HG03520 (cell line): Measurements from ENCODE around the gene SNRNP200.
"Not testable (repeated sequence)": the region's sequence is repeated elsewhere in the genome, so short reads cannot be mapped to it uniquely, and the experiment has no call there.

Experiments used
- ATAC-seq: cut with Tn5 transposase; IDR thresholded peaks from one replicate; pipeline ENCODE4 v1.9.1; 2021; ENCODE audit warnings: mild to moderate bottlenecking, moderate library complexity; ENCODE audit not compliant: unreplicated experiment

Gene SNRNP200

DNA sequence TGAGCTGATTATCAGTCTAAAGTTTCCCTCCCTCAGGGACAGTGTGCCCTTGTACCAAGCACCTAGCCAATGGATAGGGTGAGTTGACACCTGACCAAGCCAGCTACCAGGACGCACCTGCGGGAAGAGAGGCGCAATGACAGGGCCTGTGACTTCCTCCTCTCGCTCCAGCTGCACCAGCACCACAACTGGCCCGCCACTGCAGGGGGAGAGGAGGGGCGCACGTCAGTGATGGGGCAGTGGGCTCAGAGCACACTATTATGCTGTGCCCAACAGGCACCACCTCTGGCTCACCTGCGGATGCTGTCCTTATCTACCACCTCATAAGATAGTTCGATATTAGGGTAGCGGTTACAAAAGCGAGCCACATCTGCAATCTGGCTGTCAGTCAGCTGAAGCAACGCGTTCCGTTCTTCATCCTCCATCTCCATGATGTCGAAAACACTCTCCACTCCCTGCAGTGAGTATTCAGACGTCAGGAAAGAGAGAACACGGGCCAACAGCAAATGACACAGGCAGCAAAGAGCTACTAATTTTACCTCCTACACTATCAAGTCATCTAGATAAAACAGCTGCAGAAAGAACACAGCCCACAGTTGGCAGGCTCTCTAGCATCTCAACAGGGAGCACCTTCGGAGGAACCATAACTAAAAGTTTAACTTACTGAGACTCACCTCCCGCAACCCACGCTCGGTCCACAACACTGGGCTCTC, 28.4 kb downstream of the SNRNP200 start:
- ATAC-seq, result no peak

GRCh38 chr2:96274355-96275056, 30.8 kb downstream of the SNRNP200 start:
- ATAC-seq, result no peak

- no peak for ATAC-seq
Observed at GRCh38 chr2:96273763-96274162, 31.6 kb downstream of the SNRNP200 start.

GRCh38 chr2:96271995-96272394, 33.4 kb downstream of the SNRNP200 start:
- ATAC-seq, result no peak

GRCh38 chr2:96267159-96267971, 38.0 kb downstream of the SNRNP200 start:
- no peak for ATAC-seq

GRCh38 chr2:96265840-96266679, 39.3 kb downstream of the SNRNP200 start, which contains the start of the genes CIAO1 and TMEM127:
Gene CIAO1 (plus strand): TSS chr2:96266225. CDS start chr2:96266351, 126 bp downstream.
Gene TMEM127 (minus strand): TSS chr2:96265997. CDS start chr2:96265381, 616 bp downstream.
- peak; percentile 92 for ATAC-seq

DNA sequence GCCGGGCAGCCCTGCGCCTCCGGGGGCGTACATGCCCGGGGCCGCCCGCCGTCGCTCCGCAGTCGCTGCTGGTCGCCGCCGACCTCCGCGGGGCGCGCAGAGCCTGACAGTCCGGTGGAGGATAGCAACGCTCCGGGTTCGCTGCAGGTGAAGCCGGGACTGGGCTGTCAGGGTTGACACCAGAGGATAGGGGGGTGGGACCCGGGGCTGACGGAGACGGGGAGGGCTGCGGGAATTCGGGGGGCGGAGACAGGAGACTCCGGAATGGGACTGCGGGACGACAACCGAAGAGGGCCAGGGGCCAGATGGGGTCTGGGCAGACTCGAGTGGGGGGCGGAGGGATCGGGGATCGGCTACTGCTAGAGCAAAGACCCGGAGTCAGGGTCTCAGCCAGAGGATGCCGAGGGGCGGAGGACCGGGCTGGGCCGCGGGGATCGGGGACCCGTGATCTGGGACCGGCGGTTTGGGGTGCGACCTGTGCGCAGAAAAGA, 40.0 kb downstream of the SNRNP200 start:
- ATAC-seq, result peak; percentile 7

DNA sequence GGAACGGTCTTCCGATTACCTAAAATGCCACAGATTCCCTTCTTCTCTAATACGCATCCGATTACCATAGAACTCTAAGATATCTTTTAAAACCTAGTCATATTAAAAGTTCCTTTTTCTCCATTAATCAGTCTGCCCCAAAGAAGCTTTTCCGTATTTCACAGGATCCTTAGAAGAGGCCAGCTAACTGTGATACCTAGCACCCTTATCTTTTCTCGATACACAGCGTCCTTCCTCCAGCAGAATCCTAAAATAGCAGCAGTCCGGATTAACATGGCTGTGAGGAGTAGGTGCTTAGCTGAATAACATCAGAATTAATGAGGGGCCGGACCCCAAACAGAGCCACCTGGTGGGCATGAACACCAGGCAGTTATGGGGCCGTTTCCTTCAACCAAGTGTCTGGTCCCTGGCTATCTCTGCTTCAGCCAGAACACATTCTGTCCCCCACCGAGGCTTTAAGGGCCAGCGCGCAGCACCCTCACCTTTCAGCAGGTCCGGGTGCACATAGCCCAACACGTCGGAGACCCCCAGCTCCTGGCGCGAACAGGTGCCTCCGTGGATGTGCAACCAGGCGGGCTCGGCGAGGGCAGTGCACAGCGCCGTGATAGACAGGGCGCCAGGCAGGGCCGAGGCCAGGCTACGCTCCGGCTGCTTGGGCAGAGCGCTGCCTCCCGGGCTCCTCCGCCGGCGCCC, 40.5 kb downstream of the SNRNP200 start:
- ATAC-seq, result no peak

DNA sequence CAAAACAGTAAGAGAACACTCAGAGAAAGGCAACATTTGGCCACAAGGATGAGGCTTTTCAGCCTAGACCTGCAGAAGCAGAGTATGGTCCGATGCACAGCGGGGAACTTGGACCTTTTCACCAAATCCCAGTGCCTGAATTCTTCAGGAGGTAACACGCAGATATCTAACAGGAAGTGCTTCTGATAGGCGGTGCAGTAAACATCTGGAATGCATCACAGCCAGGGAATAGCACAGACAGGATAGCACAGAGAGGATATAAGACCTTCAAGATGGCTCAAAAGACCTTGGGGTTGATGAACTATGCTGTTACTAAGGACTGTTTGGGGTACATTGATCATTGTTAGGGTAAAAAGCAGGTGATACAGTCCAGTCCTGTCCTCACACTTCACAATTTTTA, 41.3 kb downstream of the SNRNP200 start:
- ATAC-seq, result no peak

GRCh38 chr2:96262306-96262705, 43.0 kb downstream of the SNRNP200 start:
- ATAC-seq, result no peak

DNA sequence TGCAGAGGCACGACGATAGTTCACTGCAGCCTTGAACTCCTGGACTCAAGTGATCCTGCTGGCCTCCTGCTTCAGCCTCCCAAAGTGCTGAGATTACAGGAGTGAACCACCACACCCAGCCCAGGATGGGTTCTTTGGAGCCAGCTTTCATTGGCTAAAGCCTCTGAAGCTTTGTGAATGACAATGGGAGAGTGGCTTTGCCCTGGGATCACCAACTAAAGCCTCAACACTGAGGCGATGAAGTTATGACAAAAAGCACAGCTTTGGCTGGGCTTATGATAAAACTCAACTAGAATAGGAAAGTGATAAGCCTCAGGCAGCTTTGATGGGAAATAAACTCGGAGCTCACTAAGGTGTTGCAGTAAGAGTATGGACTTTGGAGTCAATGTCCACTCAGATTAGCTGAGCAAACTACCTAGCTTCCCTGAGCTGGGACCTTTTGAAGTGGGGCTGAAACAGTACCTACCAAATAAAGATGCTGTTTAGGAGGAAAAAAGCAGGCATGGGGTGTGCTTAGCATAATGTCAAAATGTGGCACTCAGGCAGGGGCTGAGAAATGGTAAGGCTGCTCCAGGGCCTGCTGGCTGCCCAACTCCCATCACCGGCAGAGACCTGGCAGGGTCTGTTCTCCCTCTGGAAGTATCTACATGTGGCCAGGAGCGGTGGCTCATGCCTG, 43.9 kb downstream of the SNRNP200 start:
- no peak for ATAC-seq

DNA sequence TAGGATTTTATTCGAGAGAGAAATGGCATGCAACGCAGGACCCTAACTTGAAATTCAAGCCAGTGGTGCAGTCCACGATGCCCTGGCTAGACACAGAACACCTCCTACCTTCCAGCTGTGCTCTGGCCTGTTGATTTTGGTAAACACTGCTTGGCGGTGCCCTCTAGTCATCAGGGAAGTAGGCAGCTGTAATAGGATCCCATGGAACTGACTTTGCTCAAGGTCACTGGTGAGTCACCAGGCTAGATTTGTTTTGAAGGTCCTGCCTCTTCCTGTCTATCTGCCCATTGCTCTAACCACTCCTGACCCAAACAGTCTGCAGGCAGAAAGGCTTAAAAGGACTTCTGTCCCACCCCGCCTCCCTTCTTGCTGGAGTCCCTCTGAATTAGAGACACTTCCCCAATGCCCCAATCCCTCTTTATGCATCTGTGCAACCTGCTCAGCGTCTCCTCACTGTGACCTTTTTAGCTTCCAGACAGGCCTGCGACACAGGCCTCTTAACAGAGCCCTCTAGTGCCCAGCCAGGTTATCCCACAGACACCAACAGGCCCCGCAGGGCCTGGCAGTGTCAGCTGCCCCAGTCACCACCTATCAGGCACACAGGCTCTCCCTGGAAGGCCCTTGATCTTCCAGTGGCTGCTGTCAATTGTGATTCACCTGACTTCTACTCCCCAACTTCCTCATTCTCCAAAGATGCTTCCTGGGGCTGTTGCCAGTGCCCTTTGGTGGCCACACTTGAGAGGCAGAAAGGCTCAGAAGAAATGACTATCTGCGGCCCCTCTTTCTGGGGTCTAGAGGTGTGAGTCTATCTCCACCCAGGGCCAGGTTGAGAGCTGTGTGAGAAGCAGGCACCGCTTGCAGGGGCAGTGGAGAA, 44.7 kb downstream of the SNRNP200 start:
- no peak for ATAC-seq

DNA sequence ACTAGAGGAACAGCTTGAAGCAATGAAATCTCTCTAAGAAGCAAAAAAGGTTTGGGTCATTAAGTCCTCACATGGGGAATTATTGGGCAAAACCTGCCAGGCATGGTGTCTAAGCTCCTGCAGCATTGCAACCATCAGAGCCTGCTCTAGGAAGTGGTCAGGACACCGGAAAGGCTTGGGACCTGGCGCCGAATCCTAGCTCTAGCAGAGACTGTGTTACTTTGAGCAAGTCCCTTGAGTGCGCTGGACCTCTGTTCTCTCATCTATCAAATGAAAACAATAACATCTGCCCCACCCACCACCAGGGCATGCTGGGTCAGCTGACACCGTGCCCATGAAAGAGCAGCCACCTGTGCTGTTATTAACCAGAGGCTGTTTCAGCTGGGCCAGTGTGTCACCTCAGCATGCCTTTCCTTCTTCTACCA, 45.8 kb downstream of the SNRNP200 start:
- ATAC-seq, result no peak

DNA sequence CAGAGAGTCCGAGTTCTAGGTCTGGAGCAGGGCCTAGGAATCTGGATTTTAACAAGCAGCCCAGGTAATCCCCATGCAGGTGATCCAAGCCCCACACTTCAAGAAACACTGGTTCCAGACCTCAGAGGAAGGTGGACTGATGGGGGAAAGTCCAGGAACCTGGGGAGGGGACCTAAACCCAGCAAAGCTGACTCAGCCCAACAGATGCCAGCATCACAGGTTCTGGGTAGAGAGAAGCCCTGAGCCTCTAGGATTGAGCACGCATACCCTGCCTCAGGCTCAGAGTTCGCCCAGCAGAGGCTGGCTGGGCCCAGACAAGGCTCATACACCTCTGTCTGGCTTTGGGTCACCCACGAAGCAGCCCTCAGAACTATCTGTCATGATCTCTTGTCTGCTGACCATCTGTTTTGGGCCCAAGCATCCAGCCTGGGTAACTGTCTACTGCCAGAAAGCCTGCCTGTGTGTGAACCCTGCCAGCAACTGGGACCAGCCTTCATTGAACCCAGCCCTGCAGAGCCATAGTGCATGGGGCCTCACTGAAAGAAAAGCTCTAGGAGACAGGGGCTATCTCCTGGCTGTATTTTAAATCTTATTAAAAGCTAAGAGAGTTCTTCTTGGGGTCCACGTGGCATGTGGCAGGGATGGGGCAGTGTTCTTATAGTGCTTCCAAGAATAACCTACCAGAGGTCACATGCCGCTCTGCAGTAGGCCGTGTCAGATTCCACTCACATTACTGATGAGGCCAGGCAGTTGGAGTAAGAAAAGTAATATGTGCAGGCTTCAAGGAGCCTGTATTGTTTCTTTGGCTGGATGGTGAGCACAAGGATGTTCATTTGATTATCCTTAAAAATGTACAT, 47.0 kb downstream of the SNRNP200 start:
- no peak for ATAC-seq

DNA sequence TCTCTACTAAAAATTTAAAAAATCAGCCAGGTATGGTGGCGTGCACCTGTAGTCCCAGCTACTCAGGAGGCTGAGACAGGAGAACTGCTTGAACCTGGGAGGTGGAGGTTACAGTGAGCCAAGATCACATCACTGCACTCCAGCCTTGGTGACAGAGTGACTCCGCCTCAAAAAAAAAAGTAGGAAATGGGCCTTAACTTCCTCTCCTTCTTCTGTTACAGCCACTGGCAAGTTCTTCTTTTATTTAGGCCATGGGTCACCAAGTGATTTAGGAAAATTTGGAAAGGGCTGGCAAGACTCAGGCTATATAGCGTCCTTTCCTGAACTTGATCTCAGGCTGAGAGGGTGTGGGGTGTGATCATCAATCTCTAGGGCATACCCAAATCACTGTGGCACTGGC, 47.6 kb downstream of the SNRNP200 start:
- not testable (repeated sequence) for ATAC-seq

- ATAC-seq, result no peak
Observed at GRCh38 chr2:96256611-96257113, 48.7 kb downstream of the SNRNP200 start.

DNA sequence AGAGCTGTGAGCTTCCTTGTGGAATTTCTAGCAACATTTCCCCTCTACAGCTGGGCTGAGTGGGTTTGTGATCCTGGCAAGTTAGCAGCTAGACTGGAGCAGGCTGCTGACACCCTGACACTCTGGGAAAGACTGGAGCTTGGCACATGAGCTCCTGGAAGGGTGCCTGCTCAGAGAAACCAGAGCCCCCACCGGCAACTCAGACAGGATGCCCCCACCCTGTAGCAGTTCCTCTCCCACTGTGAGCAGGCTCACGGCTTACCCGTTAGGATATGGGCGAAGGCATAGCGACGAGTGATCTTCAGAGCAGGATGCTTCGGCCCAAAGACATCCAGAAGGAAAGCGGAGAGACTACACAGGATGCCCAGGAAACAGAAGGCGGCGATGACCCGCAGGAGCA, 50.8 kb downstream of the SNRNP200 start:
- no peak for ATAC-seq
